ENCODE measurements around the gene WWOX. TPM values are rescaled to one million over a fixed set of nuclear protein-coding genes. Genes with fewer than 3 reads are reported as not detected.

The WWOX gene
- total RNA-seq, 1 donor from 2014 or later = 17.8 TPM

- Mint-ChIP-seq H3K4me1 (ENCODE audit: low read depth) (no peaks in the 10 kb centered on the region), H3K4me3 (no peak overlapping the region), H3K27me3 (ENCODE audit: insufficient read depth) (no peaks in the 10 kb centered on the region), H3K36me3 (ENCODE audit: low read depth) (peaks cover 2% of the 10 kb centered on the region), H3K9me3 (no peaks in the 10 kb centered on the region), H3K27ac (no peak overlapping the region)
- intact Hi-C loops (cut with micrococcal nuclease) = no loop called here
- DNase-seq (ENCODE audit: low spot score) = no peak
These were observed 325.8 kb downstream of the WWOX start for GRCh38 chr16:78425281-78425680.

DNA sequence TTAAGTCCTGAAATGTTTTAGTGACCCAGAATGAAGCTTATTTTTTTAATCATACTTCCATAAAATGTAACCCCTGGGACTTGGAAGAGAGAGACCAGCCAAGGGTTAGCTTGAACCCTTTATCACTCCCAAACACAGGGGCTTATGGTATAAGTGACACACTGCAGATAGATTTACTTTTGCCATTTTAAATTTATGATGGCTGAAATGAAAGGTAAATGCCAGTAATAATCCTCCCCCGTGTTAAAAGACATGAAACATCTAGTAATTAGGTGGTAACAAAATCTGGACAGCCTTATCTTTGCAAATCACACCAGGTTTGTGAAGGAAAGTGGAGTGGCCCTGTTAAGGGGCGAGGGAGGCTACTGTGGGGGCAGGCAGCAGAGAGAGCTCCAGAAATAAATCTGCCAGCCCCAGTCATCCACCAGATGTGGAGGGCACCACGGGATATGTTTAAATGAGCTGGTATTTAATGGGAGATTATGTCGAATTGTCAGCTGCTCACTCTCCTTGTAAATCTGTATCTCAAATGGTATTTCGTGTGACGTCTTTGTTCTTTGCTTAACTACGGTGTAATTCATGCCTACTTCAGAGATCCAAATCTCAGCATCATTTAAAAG, 326.5 kb downstream of the WWOX start:
- intact Hi-C loops (cut with micrococcal nuclease) = no loop called here

DNA sequence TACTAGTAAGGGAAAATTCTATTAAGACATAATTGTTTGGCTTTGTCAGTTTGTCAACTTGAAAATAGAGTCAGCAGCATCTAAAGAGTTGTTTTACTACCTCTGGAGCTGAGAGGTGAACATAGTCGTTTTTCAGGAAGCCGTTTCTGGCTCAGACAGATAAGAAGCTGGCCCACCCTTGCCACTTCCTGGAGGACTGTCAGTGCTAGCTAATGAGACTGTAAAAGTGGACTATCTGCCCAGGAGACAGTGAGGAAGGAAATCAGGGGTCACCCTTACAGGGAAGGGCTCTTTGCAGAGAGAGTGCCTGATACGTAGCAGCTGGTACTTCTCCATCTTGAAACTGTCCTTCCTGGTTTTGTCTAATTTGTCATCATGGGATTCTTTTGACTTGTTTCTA, 328.7 kb downstream of the WWOX start:
- no peak for DNase-seq (ENCODE audit: low spot score)
- intact Hi-C loops (cut with micrococcal nuclease) = no loop called here
- Mint-ChIP-seq H3K4me3 (no peak overlapping the region), H3K36me3 (ENCODE audit: low read depth) (peaks cover 2% of the 10 kb centered on the region), H3K4me1 (ENCODE audit: low read depth) (no peaks in the 10 kb centered on the region), H3K27me3 (ENCODE audit: insufficient read depth) (no peaks in the 10 kb centered on the region), H3K9me3 (no peaks in the 10 kb centered on the region), H3K27ac (no peak overlapping the region)

More for the DNA sequence above, 326.5 kb downstream of the WWOX start:
- Mint-ChIP-seq H3K27me3 (ENCODE audit: insufficient read depth) (no peaks in the 10 kb centered on the region), H3K36me3 (ENCODE audit: low read depth) (peaks cover 2% of the 10 kb centered on the region), H3K9me3 (no peaks in the 10 kb centered on the region), H3K4me3 (no peak overlapping the region), H3K27ac (no peak overlapping the region), H3K4me1 (ENCODE audit: low read depth) (no peaks in the 10 kb centered on the region)
- no peak for DNase-seq (ENCODE audit: low spot score)

- Mint-ChIP-seq H3K4me3 (no peak overlapping the region), H3K9me3 (no peaks in the 10 kb centered on the region), H3K4me1 (ENCODE audit: low read depth) (no peaks in the 10 kb centered on the region), H3K36me3 (ENCODE audit: low read depth) (peaks cover 2% of the 10 kb centered on the region), H3K27me3 (ENCODE audit: insufficient read depth) (no peaks in the 10 kb centered on the region), H3K27ac (no peak overlapping the region)
- intact Hi-C loops (cut with micrococcal nuclease) = no loop called here
- no peak for DNase-seq (ENCODE audit: low spot score)
These were observed 330.8 kb downstream of the WWOX start for GRCh38 chr16:78430281-78430680.

DNA sequence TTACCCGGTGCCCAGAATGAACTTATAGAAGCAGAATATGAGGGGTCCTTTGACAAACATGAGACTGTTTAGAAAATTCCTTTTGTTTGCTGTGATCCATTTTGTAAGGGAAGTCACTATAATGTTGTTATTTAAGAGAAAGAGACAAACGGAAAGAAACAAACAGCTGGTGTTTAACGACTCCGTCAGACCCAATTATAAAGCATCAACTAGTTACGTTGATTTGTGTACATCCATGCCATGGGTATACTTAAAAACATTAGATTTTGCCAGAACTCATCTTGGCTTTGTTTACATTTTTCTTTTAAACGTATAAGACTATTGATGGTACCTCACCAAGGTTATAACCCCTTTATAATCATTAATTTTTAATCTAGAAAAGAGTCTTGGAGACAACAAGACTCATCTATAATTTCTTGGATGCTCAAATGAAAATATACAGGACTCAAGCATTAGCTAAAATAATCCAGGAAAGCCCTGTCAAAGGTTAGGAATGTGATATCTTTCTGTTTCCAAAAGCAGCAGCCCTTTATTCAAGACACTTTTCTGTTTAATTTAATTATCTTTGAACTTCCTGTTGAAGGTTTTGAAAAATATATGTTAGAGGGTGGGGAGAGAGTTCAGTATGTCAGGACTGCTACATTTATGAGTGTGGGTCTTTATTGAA, 331.7 kb downstream of the WWOX start:
- peaks cover 2% of the 10 kb centered on the region for H3K36me3 Mint-ChIP-seq (ENCODE audit: low read depth)
- no peak for DNase-seq (ENCODE audit: low spot score)
- H3K4me3 Mint-ChIP-seq = no peak overlapping the region
- H3K27me3 Mint-ChIP-seq (ENCODE audit: insufficient read depth) = no peaks in the 10 kb centered on the region
- no peaks in the 10 kb centered on the region for H3K9me3 Mint-ChIP-seq
- H3K27ac Mint-ChIP-seq = no peak overlapping the region
- intact Hi-C loops (cut with micrococcal nuclease) = no loop called here
- no peaks in the 10 kb centered on the region for H3K4me1 Mint-ChIP-seq (ENCODE audit: low read depth)

DNA sequence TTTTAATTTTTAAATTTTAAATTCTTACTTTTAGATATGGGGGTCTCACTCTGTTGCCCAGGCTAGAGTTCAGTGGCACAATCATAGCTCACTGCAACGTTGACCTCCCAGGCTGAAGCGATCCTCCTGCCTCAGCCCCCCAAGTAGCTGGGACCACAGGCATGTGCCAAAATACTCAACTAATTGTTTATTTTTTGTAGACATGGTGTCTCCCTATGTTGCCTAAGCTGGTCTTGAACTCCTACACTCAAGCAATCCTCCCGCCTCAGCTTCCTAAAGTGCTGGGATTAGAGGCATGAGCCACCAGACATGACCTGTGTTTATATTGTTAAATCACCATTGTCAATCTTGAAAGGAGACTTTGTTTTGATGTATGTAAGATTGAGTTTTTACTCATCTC, 332.2 kb downstream of the WWOX start:
- no peaks in the 10 kb centered on the region for H3K9me3 Mint-ChIP-seq
- no peak for DNase-seq (ENCODE audit: low spot score)
- peaks cover 2% of the 10 kb centered on the region for H3K36me3 Mint-ChIP-seq (ENCODE audit: low read depth)
- H3K27me3 Mint-ChIP-seq (ENCODE audit: insufficient read depth) = no peaks in the 10 kb centered on the region
- H3K4me1 Mint-ChIP-seq (ENCODE audit: low read depth) = no peaks in the 10 kb centered on the region
- intact Hi-C loops (cut with micrococcal nuclease) = no loop called here
- no peak overlapping the region for H3K27ac Mint-ChIP-seq
- no peak overlapping the region for H3K4me3 Mint-ChIP-seq

DNA sequence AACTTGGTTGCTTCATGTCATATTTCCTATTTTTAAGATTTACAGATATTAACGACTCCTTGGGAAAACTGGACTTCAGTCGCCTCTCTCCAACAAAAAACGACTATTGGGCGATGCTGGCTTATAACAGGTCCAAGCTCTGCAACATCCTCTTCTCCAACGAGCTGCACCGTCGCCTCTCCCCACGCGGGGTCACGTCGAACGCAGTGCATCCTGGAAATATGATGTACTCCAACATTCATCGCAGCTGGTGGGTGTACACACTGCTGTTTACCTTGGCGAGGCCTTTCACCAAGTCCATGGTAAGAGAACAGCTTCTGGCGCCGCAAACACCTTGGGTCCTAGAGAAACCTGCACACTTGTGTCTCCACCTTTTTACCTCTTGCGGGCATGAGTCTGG, 333.0 kb downstream of the WWOX start:
- intact Hi-C loops (cut with micrococcal nuclease) = no loop called here
- no peak for DNase-seq (ENCODE audit: low spot score)

DNA sequence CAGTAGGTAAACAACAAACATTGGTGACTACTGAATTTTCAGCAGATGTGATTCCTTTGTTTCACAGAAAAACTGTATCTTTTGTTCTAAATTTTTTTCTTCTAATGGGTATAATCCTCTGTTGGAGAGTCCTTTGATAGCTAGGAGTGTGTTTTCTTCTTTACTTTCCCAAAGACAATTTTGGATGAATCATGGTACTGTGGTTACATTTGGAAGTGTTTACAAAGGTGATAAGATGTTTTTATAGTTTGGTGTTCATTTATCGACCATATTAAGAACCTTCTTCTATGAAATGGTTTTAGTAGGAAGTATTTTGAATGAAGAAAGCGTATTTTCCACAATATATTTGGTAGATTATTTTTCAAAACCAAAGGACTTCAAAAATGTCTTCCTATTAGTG, 333.7 kb downstream of the WWOX start:
- no peak for DNase-seq (ENCODE audit: low spot score)
- no peaks in the 10 kb centered on the region for H3K9me3 Mint-ChIP-seq
- H3K4me1 Mint-ChIP-seq (ENCODE audit: low read depth) = no peaks in the 10 kb centered on the region
- no peak overlapping the region for H3K4me3 Mint-ChIP-seq
- H3K27me3 Mint-ChIP-seq (ENCODE audit: insufficient read depth) = no peaks in the 10 kb centered on the region
- intact Hi-C loops (cut with micrococcal nuclease) = no loop called here
- H3K36me3 Mint-ChIP-seq (ENCODE audit: low read depth) = peaks cover 2% of the 10 kb centered on the region
- H3K27ac Mint-ChIP-seq = no peak overlapping the region

More for the DNA sequence above, 333.0 kb downstream of the WWOX start:
- no peak overlapping the region for H3K4me3 Mint-ChIP-seq
- H3K27ac Mint-ChIP-seq = no peak overlapping the region
- peaks cover 2% of the 10 kb centered on the region for H3K36me3 Mint-ChIP-seq (ENCODE audit: low read depth)
- no peaks in the 10 kb centered on the region for H3K4me1 Mint-ChIP-seq (ENCODE audit: low read depth)
- no peaks in the 10 kb centered on the region for H3K27me3 Mint-ChIP-seq (ENCODE audit: insufficient read depth)
- H3K9me3 Mint-ChIP-seq = no peaks in the 10 kb centered on the region

- Mint-ChIP-seq H3K36me3 (ENCODE audit: low read depth) (peaks cover 2% of the 10 kb centered on the region), H3K4me3 (no peak overlapping the region), H3K4me1 (ENCODE audit: low read depth) (no peaks in the 10 kb centered on the region), H3K27ac (no peak overlapping the region), H3K9me3 (no peaks in the 10 kb centered on the region), H3K27me3 (ENCODE audit: insufficient read depth) (no peaks in the 10 kb centered on the region)
- no peak for DNase-seq (ENCODE audit: low spot score)
- intact Hi-C loops (cut with micrococcal nuclease) = no loop called here
These were observed 334.9 kb downstream of the WWOX start for GRCh38 chr16:78434401-78434800.

- intact Hi-C loops (cut with micrococcal nuclease) = no loop called here
- no peak for DNase-seq (ENCODE audit: low spot score)
- H3K36me3 Mint-ChIP-seq (ENCODE audit: low read depth) = no peaks in the 10 kb centered on the region
- H3K27ac Mint-ChIP-seq = no peak overlapping the region
- H3K4me3 Mint-ChIP-seq = no peak overlapping the region
- no peaks in the 10 kb centered on the region for H3K4me1 Mint-ChIP-seq (ENCODE audit: low read depth)
- H3K9me3 Mint-ChIP-seq = no peaks in the 10 kb centered on the region
- H3K27me3 Mint-ChIP-seq (ENCODE audit: insufficient read depth) = no peaks in the 10 kb centered on the region
These were observed 335.8 kb downstream of the WWOX start for GRCh38 chr16:78435260-78435659.

DNA sequence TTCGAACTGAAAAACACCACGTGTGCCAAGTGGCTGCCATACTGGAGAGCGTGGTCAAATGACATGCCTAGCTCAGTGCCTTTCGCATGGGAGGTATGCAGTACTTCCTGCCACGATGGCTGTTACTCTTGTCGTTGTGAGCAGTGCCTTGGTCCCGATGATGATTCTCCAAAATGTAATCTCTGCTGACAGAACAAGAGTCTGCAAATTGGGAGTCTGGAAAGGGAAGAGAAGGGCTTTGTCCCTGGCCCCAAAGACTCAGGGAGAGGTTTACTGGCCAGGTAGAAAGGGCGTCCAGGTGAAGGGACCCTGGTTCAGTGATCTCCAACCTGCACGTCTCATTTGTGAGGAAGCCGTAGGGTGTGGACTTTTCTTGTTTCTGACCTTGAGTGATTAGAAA, 336.6 kb downstream of the WWOX start:
- no peak overlapping the region for H3K27ac Mint-ChIP-seq
- H3K27me3 Mint-ChIP-seq (ENCODE audit: insufficient read depth) = no peaks in the 10 kb centered on the region
- no peaks in the 10 kb centered on the region for H3K9me3 Mint-ChIP-seq
- intact Hi-C loops (cut with micrococcal nuclease) = no loop called here
- DNase-seq (ENCODE audit: low spot score) = no peak
- H3K36me3 Mint-ChIP-seq (ENCODE audit: low read depth) = no peaks in the 10 kb centered on the region
- H3K4me3 Mint-ChIP-seq = no peak overlapping the region
- H3K4me1 Mint-ChIP-seq (ENCODE audit: low read depth) = no peaks in the 10 kb centered on the region

DNA sequence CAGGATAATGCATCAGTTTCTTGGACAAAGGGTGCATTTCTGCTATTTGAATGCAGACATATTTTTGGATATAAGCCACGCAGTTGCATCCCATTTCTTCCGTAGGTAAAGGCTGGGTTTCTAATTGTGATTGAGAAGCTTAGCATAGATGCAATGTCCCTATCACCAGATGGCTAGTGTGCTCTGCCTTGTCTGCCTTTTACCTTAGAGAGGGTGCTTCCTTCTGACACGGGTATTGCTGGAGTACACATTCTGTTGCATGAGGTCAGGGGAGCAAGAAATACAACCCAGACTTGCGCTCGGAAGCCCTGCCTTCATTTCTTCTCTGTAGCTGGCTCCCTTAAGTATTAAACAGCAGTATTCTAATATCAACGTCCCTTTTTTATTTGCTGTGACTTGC, 337.4 kb downstream of the WWOX start:
- Mint-ChIP-seq H3K27ac (no peak overlapping the region), H3K27me3 (ENCODE audit: insufficient read depth) (no peaks in the 10 kb centered on the region), H3K4me3 (no peak overlapping the region), H3K9me3 (no peaks in the 10 kb centered on the region), H3K4me1 (ENCODE audit: low read depth) (no peaks in the 10 kb centered on the region), H3K36me3 (ENCODE audit: low read depth) (no peaks in the 10 kb centered on the region)
- DNase-seq (ENCODE audit: low spot score) = no peak
- intact Hi-C loops (cut with micrococcal nuclease) = no loop called here

- Mint-ChIP-seq H3K4me1 (ENCODE audit: low read depth) (no peaks in the 10 kb centered on the region), H3K36me3 (ENCODE audit: low read depth) (no peaks in the 10 kb centered on the region), H3K27ac (no peak overlapping the region), H3K4me3 (no peak overlapping the region), H3K27me3 (ENCODE audit: insufficient read depth) (no peaks in the 10 kb centered on the region), H3K9me3 (no peaks in the 10 kb centered on the region)
- intact Hi-C loops (cut with micrococcal nuclease) = no loop called here
- peak; percentile 1 for DNase-seq (ENCODE audit: low spot score)
These were observed 338.0 kb downstream of the WWOX start for GRCh38 chr16:78437352-78437968.

Data from activated T-helper 1 cell treated with anti-CD3 and anti-CD28 coated beads, Interleukin-12 subunit alpha, Interleukin-12 subunit beta, Interleukin-2, Interleukin-4 antibody, amounts not matched to agents 30 ng/mL and 10 ng/mL and 1 ng/mL, durations not matched to agents 14 hours and 24 hours and 36 hours (primary cell).